Caki2 (cell line): Measurements from ENCODE around the gene MRPS10. TPM values are rescaled to one million over a fixed set of nuclear protein-coding genes. Genes with fewer than 3 reads are reported as not detected.
A peak's percentile ranks its signal among the peaks of the same experiment; 100 is the strongest.
"Not testable (repeated sequence)": the region's sequence is repeated elsewhere in the genome, so short reads cannot be mapped to it uniquely, and the experiment has no call there.

Experiments used
- DNase-seq: peaks from one replicate; pipeline ENCODE4 v3.0.0-alpha.2; 2015; ENCODE audit warnings: low read depth
- in situ Hi-C: cut with HindIII; loops from 2 replicates; pipeline ENCODE4 v1.10.0; 2016; ENCODE audit warnings: low sequenced_read_pairs, low pct_unique_long_range_greater_than_20kb, mixed read lengths
- total RNA-seq: library from RNA; depleted of rRNA; stranded (reverse); fragments of >200 nt; shearing (Covaris generic); gene quantifications from 2 replicates; pipeline ENCODE4 v1.2.3, GENCODE V29; 2014; ENCODE audit warnings: low replicate concordance

MRPS10 gene
- total RNA-seq, 1 experiment from 2014 or later = 109 TPM

DNA sequence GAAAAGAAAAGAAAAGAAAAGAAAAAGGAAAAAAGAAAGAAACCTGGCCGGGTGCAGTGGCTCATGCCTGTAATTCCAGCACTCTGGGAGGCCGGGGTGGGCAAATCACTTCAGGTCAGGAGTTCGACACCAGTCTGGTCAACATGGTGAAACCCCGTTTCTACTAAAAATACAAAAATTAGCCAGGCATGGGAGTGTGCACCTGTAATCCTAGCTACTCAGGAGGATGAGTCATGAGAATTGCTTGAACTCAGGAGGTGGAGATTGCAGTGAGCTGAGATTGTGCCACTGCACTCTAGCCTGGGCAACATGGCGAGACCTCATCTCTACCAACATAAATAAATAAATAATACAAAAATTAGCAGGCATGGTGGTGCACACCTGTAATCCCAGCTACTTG, 25.3 kb downstream of the MRPS10 start:
- DNase-seq = peak; percentile 60
- in situ Hi-C loops = not testable (repeated sequence)

DNA sequence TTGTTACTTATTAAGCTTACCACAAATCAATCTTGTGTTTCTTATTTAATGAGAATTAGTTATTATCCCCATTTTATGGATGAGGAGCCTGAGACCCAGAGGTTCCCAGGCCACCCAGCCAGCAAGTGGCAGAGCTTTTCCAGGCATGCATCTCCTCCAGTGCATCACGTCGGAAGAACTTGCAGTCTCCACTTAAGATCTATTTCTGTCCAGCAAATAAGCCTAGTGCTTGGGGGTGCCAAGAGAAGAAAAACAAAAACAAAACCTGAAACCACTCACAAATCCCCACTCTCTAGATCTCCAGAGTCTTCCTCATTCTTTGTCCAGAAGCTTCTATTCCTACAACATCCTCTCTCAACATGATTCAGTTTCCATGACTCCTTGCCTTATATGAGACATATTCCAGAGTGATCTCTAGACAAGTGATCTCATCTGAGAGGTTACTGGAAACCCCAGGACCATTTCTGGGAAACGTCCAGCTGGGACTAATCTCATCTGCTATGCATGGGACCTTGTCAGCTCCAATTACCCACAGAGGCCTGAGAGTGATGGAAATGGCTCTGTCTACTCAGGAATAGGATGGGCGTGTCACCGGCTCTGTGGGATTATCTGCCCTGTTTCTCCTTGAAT, 27.0 kb downstream of the MRPS10 start:
- in situ Hi-C loops = no loop called here
- no peak for DNase-seq

- DNase-seq = no peak
- in situ Hi-C loops = no loop called here
These were observed 29.3 kb downstream of the MRPS10 start for GRCh38 chr6:42188406-42188805.

DNA sequence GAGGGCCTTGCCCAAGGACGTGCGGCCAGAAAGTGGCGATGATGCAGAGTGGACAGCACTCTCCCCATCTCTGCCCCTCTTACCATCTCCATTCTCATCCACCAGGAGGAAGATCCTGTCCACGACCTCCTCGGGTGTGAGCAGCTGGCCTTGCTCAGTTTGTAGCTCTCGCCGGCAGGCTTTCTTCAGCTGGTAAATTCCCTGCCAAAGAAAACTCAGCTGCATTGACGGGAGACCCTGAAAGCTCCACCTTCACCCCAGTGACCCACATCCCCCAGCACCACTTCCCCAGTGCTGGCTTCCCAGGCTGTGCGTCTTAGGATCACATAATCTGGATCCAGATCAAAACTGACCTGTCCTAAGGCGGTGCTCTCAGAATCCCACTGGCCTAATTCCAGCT, 32.1 kb downstream of the MRPS10 start:
- in situ Hi-C loops = no loop called here
- DNase-seq = no peak

DNA sequence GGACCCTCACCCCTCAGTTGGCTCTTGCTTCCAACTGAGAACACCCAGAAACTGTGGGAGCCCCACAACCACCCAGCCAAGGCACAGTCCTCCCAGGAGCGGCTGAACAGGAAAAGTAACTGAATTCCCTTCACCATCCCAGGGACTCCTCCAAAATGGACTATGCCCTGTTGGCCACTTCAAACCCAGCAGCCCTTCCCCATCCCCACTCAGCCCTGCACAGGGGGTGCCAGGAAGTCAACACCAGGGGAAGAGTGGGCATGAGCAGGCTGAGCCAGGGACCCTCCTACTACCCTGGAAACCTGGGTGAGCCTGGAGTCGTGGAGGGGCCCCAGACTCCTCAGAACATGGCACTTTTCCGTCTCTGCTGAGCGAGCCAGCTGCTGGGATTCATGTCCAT, 33.2 kb downstream of the MRPS10 start:
- no peak for DNase-seq

GRCh38 chr6:42182101-42182500, 35.6 kb downstream of the MRPS10 start:
- in situ Hi-C loops = no loop called here

More for the DNA sequence above, 33.2 kb downstream of the MRPS10 start:
- in situ Hi-C loops = no loop called here

DNA sequence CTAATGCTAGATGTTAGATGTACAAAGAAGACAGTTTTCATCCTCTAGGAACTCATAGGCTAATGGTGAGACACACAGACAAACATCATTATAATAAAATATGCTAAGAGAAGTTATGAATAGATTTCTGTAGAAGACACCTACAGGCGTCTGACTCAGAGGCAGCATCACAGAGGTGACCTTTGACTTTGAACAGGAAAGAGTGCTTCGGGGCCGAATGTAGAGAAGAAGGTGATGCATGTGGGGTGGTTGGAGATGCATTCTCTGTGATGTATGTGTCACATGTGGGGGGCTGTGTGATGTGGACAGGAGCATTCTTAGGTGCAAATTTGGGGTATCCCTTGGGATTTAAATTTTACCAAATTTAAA, 37.7 kb downstream of the MRPS10 start:
- DNase-seq = no peak
- in situ Hi-C loops = no loop called here

More at GRCh38 chr6:42182101-42182500, 35.6 kb downstream of the MRPS10 start:
- no peak for DNase-seq

- no peak for DNase-seq
- in situ Hi-C loops = no loop called here
These were observed 38.3 kb downstream of the MRPS10 start for GRCh38 chr6:42179261-42179944.

DNA sequence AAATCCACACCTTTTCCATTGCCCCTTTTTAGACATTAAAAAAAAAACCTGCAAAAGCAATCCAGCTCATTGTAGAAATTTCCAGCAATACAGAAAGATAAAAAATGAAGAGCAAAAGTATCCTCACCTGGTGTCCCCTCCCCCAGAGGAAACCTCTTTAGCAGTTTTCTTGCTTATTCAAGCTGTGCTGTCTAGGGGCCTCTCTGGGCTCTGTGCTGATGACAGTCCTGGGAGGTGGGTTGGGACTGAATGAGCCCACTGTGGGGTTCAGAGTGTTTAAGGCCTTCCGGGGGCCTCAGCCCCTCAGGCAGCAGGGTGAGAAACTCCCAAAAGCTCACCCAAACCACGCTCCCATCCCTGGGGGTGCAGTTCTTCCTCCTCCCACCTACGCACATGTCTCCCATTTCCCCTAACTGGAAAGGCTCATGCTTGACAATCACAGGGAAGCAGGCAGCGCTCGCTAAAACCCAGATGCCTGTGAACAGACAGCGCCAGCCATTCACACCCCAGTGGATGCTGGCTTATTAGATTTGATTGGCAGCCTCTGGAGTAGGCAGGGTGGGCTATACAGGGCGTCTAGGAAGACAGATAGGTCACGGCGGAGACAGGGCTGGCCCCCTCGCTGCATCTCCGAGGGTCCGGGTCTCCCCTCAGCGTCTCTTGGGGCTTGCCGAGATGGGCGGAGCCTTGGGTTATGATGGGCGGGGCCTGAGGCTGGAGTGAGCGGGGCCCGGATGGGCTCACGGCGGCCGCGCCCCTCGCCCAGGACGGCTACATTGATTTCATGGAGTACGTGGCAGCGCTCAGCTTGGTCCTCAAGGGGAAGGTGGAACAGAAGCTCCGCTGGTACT, 39.9 kb downstream of the MRPS10 start:
- DNase-seq = no peak

DNA sequence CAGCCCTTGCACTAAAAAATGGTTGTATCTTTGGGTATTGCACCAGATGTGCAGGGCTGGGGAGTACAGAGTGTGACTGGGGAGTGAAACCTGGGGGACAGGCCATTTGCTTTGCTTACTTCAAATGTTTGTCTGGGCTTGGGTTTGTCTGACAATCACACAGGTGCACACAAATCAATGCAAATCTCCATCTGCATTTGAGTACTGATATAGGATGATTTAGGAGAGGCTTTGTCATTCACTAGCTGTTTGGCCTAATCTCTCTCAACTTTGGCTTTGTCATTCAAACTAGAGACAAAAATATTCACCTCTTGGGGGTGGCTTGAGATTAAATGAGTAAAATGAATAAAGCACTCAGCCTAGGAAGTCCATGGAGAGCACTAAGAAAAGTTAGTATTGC, 40.7 kb downstream of the MRPS10 start:
- DNase-seq = no peak
- in situ Hi-C loops = no loop called here

More for the DNA sequence above, 39.9 kb downstream of the MRPS10 start:
- in situ Hi-C loops = no loop called here

DNA sequence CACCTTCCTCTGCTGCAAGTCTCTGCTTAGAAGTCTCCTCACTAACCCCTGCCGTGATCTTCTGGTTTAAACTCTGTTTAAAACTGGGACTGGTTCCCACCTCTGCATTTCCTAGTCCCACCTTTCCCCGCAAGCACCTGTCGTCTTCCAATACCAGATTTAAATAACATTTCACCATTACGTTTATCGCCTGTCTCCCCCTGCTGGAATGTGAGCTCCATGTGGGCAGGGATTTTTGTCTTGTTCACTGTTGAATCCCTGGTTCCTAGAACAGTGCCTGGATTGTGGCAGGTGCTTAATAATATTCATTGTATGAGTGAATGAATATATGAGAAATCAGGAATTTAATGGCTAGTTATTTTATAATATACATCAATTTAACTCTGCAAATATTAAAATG, 41.8 kb downstream of the MRPS10 start:
- in situ Hi-C loops = no loop called here
- DNase-seq = no peak

- in situ Hi-C loops = no loop called here
- no peak for DNase-seq
These were observed 44.6 kb downstream of the MRPS10 start, which contains the start of gene GUCA1A for GRCh38 chr6:42173101-42173500. TSS of gene GUCA1A (plus strand) at chr6:42173364. CDS start at chr6:42173614, 250 bp downstream.

- no peak for DNase-seq
- in situ Hi-C loops = no loop called here
These were observed 45.7 kb downstream of the MRPS10 start for GRCh38 chr6:42171813-42172581.

- DNase-seq, in situ Hi-C loops: not testable (repeated sequence)
These were observed 47.9 kb downstream of the MRPS10 start for GRCh38 chr6:42169780-42170179.

DNA sequence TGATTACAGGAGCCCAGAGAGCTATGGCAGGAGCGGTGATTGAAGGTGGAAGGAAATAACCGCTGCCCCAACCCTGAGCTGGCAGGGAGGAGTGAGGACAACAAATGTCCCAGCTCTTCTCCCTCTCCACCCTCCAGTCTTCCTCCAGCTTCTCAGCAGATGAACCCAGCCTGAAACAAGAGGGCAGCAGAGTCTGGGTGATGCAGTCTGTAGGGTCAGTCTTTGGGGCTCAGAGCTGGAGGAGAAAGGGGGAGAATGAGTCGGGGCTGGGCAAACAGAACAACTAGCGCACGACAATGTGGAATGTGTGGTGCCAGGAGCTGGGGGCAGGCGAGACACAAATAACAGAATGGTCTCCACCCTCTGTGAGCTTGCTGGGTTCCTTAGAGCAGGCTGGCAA, 49.0 kb downstream of the MRPS10 start:
- in situ Hi-C loops = no loop called here

DNA sequence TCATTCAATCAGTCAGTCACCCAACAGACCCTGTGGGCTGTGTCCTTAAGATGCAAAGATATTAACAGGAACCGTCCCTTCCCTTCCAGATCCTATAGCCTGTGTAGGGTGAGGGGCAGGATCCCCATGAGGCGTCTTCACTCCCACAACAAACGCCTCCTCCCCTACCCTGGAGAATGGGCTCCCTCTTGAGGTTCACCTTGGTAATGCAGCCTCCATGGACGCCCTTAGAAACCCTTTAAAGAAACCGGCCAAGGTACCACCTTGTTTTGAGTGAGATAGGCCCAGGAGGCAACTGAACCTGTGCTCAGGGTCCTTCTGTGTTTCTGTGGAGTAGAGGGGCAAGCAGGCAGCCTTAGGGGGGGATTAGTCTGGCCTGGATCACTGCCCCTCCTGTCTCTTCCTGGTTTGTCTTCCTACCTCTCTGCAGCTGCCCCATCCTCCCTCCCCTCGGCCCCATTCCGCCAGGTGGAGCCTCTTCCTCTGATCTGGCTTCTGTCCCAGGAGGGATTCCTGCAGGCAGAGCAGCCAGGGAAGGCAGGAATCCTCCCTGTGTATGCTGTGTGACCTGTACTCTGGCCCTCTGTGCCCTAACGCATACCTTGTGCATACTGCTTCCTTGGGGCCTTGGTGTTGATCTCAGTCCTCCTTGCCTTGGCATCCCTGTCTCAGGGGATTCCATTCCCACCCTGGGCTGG, 51.1 kb downstream of the MRPS10 start:
- in situ Hi-C loops = no loop called here
- peak; percentile 84 for DNase-seq

More for the DNA sequence above, 49.0 kb downstream of the MRPS10 start:
- DNase-seq = no peak

GRCh38 chr6:42165016-42165415, 52.6 kb downstream of the MRPS10 start:
- in situ Hi-C loops = no loop called here
- no peak for DNase-seq

DNA sequence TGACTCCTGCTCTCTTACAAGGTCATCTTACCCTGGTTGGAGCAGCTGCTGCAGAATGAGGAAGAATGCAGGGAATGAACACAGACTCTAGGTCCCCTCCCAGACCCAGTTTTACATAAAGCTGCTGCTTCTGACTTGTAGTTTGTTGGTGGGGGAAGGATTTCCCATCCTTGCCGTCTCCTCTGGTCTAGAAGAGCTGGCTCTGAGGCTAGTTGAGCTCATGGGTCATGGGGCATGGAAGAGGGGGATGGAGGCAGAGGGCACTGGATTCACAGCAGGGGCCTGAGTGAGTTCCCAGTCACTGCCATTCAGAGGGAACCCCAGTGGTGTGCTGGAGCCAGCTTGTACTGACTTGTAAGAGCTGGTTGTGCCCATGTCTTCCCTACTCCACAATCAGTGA, 53.7 kb downstream of the MRPS10 start:
- in situ Hi-C loops = no loop called here
- no peak for DNase-seq
